ENCODE measurements around the gene FNDC1.

FNDC1 gene

GRCh38 chr6:159212525-159213280 lies 43.5 kb downstream of the FNDC1 start:
- DNase-seq, result no peak

- no peak for DNase-seq
These were observed 44.2 kb downstream of the FNDC1 start for GRCh38 chr6:159213405-159213804.

GRCh38 chr6:159214281-159214680 lies 45.1 kb downstream of the FNDC1 start:
- no peak for DNase-seq

GRCh38 chr6:159217595-159218275 lies 48.5 kb downstream of the FNDC1 start:
- DNase-seq, result peak; percentile 8 to 58 (median 36)

GRCh38 chr6:159220093-159220492 lies 50.9 kb downstream of the FNDC1 start:
- DNase-seq, result no peak

- no peak for DNase-seq
These were observed 52.4 kb downstream of the FNDC1 start for GRCh38 chr6:159221486-159222170.

GRCh38 chr6:159224452-159224851 lies 55.3 kb downstream of the FNDC1 start:
- no peak for DNase-seq

- no peak for DNase-seq
These were observed 60.5 kb downstream of the FNDC1 start for GRCh38 chr6:159229651-159230051.

GRCh38 chr6:159232106-159232645 lies 63.0 kb downstream of the FNDC1 start:
- DNase-seq, result no peak

- DNase-seq, result no peak
These were observed 63.6 kb downstream of the FNDC1 start for GRCh38 chr6:159232751-159233150.

- DNase-seq, result no peak
These were observed 64.3 kb downstream of the FNDC1 start for GRCh38 chr6:159233365-159234101.

GRCh38 chr6:159234102-159234553 lies 64.9 kb downstream of the FNDC1 start:
- no peak for DNase-seq

- no peak for DNase-seq
These were observed 69.8 kb downstream of the FNDC1 start for GRCh38 chr6:159238920-159239558.

- DNase-seq, result no peak
These were observed 79.9 kb downstream of the FNDC1 start for GRCh38 chr6:159249128-159249527.

- DNase-seq, result no peak
These were observed 80.6 kb downstream of the FNDC1 start for GRCh38 chr6:159249752-159250151.

GRCh38 chr6:159250633-159251032 lies 81.4 kb downstream of the FNDC1 start:
- DNase-seq, result no peak

GRCh38 chr6:159252955-159253508 lies 83.8 kb downstream of the FNDC1 start:
- peak; percentile 19 to 62 (median 48) for DNase-seq

- DNase-seq, result no peak
These were observed 85.0 kb downstream of the FNDC1 start for GRCh38 chr6:159254186-159254585.

- no peak for DNase-seq
These were observed 86.3 kb downstream of the FNDC1 start for GRCh38 chr6:159255434-159255951.

- DNase-seq, result no peak
These were observed 86.9 kb downstream of the FNDC1 start for GRCh38 chr6:159256128-159256527.

GRCh38 chr6:159257846-159258245 lies 88.6 kb downstream of the FNDC1 start:
- DNase-seq, result no peak

All from suppressor macrophage (primary cell).